ENCODE data around the gene IL19.

The IL19 gene

DNA sequence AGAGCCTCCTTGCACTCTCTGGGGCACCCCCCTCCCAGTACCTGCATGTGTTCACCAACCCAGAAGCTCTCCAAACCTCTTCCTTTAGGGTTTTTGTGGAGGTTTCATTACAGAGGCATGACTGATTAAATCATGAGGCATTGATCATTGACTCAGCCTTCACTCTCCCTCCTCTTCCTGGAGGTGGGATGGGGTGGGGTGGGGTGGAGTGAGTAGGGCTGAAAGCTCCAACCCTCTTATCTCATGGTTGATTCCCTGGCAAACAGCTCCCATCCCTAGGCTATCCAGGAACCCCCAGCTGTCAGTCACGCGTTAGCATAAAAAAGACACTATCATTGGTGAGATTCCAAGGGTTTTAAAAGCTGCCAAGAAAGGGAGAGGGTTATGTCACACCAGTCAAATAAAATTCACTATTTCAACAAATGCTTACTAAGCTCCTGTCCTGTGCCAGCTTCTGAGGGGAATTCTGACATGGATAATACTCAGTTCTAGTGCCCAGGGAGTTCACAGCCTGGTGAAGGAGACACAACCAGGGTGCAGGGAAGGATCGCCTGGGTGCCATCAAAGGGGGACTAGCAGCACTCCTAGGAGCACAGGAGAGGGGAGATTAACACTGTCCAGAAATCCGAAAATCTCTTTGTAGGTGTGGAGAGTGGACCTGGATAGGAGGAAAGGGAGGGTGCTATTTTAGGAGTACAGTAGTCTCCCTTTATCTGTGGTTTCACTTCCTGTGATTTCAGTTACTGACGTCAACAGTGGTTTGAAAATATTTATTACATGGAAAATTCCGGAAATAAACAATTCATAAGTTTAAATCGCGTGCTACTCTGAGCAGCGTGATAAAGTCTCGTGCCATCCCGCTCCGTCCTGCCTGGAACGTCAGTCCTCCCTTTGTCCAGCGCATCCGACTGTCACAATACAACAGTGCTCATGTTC, 119.8 kb downstream of the IL19 start:
- no peak for DNase-seq (ENCODE audit: low read depth in 2 of 2)

DNA sequence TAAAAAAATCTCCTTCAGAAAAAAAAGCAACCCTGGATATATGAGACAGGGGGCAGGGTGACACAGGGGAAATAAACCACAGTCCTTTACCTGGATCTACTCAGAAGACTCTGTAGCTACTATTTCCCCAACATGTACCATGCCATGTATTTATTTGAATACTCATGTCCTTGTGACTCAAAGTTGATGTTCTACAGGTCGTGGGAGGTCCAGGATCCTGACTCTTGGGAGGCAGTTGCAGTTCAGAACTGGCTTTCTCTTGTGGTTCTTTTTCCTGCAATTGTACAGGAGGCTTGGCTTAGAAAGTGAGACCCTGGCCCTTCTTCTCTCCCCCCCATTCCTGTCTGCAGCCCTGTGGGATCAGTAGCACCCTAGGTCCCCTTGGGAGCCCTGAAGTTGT, 120.8 kb downstream of the IL19 start:
- DNase-seq (ENCODE audit: low read depth in 2 of 2), result no peak
